Measurements from ENCODE around the gene CATSPER3.

The CATSPER3 gene

GRCh38 chr5:134975078-134975715 is 7.5 kb downstream of the CATSPER3 start:
- Histone ChIP-seq H3K9me2 (replicated peaks; ENCODE audit: low read depth, low read length) (no peaks in the 10 kb centered on the region), H3K79me2 (ENCODE audit: insufficient read depth, low read length) (no peaks in the 10 kb centered on the region), H3K4me2 (ENCODE audit: low read depth, low read length, poor library complexity, severe bottlenecking) (no peak overlapping the region), H3K9ac (ENCODE audit: low read depth, low read length, poor library complexity, severe bottlenecking) (no peak overlapping the region), H3K27me3 (ENCODE audit: insufficient read depth, low read length, poor library complexity, severe bottlenecking) (no peaks in the 10 kb centered on the region), H3K4me3 (ENCODE audit: low read length, poor library complexity, severe bottlenecking) (no peak overlapping the region), H3K4me1 (ENCODE audit: insufficient read depth, low read length, poor library complexity, severe bottlenecking) (no peaks in the 10 kb centered on the region), H3F3A (ENCODE audit: low read depth) (no peaks in the 10 kb centered on the region), H3K9me3 (ENCODE audit: insufficient read depth, low read depth, low read length) (no peaks in the 10 kb centered on the region), H2AFZ (ENCODE audit: low read length) (no peak overlapping the region), H4K20me1 (ENCODE audit: insufficient read depth, low read length, poor library complexity, severe bottlenecking) (no peaks in the 10 kb centered on the region), H3K36me3 (ENCODE audit: insufficient read depth, low read length) (no peaks in the 10 kb centered on the region)
- TF ChIP-seq CTCF (conservative IDR thresholded peaks at IDR 0.05; ENCODE audit: low read length) (no peak), EZH2phosphoT487 (IDR thresholded peaks at IDR 0.05; ENCODE audit: borderline replicate concordance) (no peak)

GRCh38 chr5:134975843-134976242 is 8.1 kb downstream of the CATSPER3 start:
- H3F3A ChIP-seq (ENCODE audit: low read depth): no peaks in the 10 kb centered on the region
- H4K20me1 ChIP-seq (ENCODE audit: insufficient read depth, low read length, poor library complexity, severe bottlenecking): no peaks in the 10 kb centered on the region
- no peaks in the 10 kb centered on the region for H3K9me2 ChIP-seq (replicated peaks; ENCODE audit: low read depth, low read length)
- H3K9me3 ChIP-seq (ENCODE audit: insufficient read depth, low read depth, low read length): no peaks in the 10 kb centered on the region
- H3K4me2 ChIP-seq (ENCODE audit: low read depth, low read length, poor library complexity, severe bottlenecking): no peak overlapping the region
- no peaks in the 10 kb centered on the region for H3K27me3 ChIP-seq (ENCODE audit: insufficient read depth, low read length, poor library complexity, severe bottlenecking)
- H3K36me3 ChIP-seq (ENCODE audit: insufficient read depth, low read length): no peaks in the 10 kb centered on the region
- H3K79me2 ChIP-seq (ENCODE audit: insufficient read depth, low read length): no peaks in the 10 kb centered on the region
- H3K9ac ChIP-seq (ENCODE audit: low read depth, low read length, poor library complexity, severe bottlenecking): no peak overlapping the region
- no peak overlapping the region for H2AFZ ChIP-seq (ENCODE audit: low read length)
- TF ChIP-seq EZH2phosphoT487 (IDR thresholded peaks at IDR 0.05; ENCODE audit: borderline replicate concordance) (no peak), CTCF (conservative IDR thresholded peaks at IDR 0.05; ENCODE audit: low read length) (no peak)
- H3K4me3 ChIP-seq (ENCODE audit: low read length, poor library complexity, severe bottlenecking): no peak overlapping the region
- no peaks in the 10 kb centered on the region for H3K4me1 ChIP-seq (ENCODE audit: insufficient read depth, low read length, poor library complexity, severe bottlenecking)

GRCh38 chr5:134976841-134977240 is 9.1 kb downstream of the CATSPER3 start:
- Histone ChIP-seq H3K27me3 (ENCODE audit: insufficient read depth, low read length, poor library complexity, severe bottlenecking) (no peaks in the 10 kb centered on the region), H3F3A (ENCODE audit: low read depth) (no peaks in the 10 kb centered on the region), H3K9me2 (replicated peaks; ENCODE audit: low read depth, low read length) (no peaks in the 10 kb centered on the region), H3K4me2 (ENCODE audit: low read depth, low read length, poor library complexity, severe bottlenecking) (no peak overlapping the region), H2AFZ (ENCODE audit: low read length) (no peak overlapping the region), H3K79me2 (ENCODE audit: insufficient read depth, low read length) (no peaks in the 10 kb centered on the region), H4K20me1 (ENCODE audit: insufficient read depth, low read length, poor library complexity, severe bottlenecking) (no peaks in the 10 kb centered on the region), H3K9me3 (ENCODE audit: insufficient read depth, low read depth, low read length) (no peaks in the 10 kb centered on the region), H3K9ac (ENCODE audit: low read depth, low read length, poor library complexity, severe bottlenecking) (no peak overlapping the region), H3K4me1 (ENCODE audit: insufficient read depth, low read length, poor library complexity, severe bottlenecking) (no peaks in the 10 kb centered on the region), H3K4me3 (ENCODE audit: low read length, poor library complexity, severe bottlenecking) (no peak overlapping the region), H3K36me3 (ENCODE audit: insufficient read depth, low read length) (no peaks in the 10 kb centered on the region)
- TF ChIP-seq CTCF (conservative IDR thresholded peaks at IDR 0.05; ENCODE audit: low read length): no peak
- no peak for TF ChIP-seq EZH2phosphoT487 (IDR thresholded peaks at IDR 0.05; ENCODE audit: borderline replicate concordance)

Measured in Loucy (cell line).